HG02588 (cell line): Measurements from ENCODE around the gene NAV2.
A peak's percentile ranks its signal among the peaks of the same experiment; 100 is the strongest.

Experiments
- ATAC-seq: cut with Tn5 transposase; IDR thresholded peaks from one replicate; pipeline ENCODE4 v1.9.1; 2021; ENCODE audit warnings: mild to moderate bottlenecking, moderate library complexity; ENCODE audit not compliant: unreplicated experiment

Gene NAV2

GRCh38 chr11:19774817-19775580 lies 62.4 kb downstream of the NAV2 start:
- no peak for ATAC-seq

- no peak for ATAC-seq
These were observed 63.0 kb downstream of the NAV2 start for GRCh38 chr11:19775622-19776021.

GRCh38 chr11:19777039-19777376 lies 64.4 kb downstream of the NAV2 start:
- peak; percentile 17 for ATAC-seq

- peak; percentile 85 for ATAC-seq
These were observed 64.9 kb downstream of the NAV2 start for GRCh38 chr11:19777377-19778102.

DNA sequence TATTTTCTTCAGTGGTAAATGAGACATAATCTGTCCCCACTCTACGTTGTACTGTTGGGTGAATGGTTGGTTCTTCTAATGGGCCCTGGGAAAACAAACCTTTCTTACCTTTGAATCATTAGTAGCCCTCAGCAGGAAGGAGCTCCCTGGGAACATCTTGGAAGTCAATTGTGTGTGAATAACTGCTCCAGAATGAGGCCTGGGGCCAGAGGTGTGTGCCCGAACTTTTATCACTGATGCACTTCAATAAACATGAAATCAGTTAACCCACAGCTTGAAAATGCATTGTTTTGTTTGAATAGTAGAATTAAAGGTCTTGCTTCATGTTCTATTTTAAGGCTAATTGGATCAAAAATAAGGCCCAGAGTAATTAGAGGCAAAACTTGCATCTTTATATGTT lies 67.1 kb downstream of the NAV2 start:
- no peak for ATAC-seq

DNA sequence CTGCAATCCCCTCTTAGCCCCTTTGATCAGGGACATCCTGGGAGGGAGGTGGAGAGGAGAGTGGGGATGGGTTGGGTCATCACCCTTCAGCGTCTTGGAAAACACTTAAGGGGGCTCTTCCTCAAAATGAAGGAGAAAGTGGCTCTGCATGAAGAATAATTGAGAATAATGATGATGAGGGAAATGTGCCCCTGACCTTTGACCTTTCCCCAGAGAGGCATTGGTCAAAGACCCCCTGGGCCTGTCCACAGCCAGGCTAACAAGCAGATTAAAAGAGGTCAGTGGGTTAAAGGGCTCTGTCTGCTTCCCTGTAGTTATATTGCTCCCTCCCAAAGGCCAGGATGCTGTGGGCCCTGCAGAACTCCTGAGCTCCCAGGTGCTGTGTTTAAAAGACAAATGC lies 68.7 kb downstream of the NAV2 start:
- no peak for ATAC-seq

DNA sequence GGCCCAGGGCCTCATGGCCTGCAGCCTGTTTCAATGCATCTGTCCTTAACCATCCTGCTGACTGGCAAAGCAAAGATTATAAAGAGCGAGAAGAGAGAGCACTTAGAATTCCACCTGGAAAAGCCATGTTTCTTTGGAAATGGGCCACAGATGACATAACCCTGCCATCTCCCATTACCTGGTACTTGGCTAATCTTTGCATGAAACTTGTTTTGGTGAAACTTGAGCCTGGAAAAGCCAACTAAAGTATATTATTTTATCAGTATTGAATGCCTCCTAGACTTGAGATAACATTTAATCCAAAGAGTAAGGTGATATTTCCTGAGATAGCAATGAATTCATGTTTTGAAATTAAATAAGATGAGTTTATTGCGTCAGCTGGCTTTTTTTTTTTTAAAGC lies 72.6 kb downstream of the NAV2 start:
- no peak for ATAC-seq

DNA sequence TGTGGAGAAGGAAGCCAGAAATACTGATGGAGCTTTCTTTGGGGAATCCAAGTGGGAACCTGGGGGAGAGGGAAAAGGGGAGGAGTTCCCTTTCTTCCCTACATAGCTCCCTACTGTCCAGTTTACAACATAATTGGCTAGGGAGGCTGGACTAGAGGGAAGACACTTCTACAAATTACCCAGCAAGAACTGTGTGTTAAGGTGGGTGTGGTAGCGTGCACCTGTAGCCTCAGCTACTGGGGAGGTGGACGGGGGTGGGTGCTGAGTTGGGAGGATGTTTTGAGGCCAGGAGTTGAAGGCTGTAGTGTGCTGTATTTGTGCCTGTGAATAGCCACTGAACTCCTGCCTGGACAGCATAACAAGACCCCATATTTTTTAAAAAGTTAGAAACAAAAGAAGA lies 74.0 kb downstream of the NAV2 start:
- no peak for ATAC-seq

DNA sequence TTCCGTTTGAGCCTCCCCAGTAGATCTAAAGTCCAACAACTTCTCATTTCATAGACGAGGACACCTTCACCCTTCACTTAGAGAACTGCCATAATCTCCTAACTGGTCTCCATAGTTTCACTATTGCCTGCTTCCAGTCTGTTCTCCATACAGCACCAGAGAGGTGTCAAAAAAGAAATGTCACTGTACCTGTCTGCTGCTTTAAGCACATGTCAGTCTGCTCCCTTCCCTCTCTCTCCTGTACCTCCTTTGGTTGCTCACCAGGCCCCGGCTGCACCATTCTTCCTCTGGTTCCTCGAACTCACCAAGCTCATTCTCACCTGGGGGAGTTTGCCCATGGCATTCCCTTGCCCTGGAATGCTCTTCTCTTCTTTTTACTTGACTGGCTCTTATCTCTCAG lies 75.8 kb downstream of the NAV2 start:
- no peak for ATAC-seq

- ATAC-seq: no peak
These were observed 76.6 kb downstream of the NAV2 start for GRCh38 chr11:19789245-19789644.

DNA sequence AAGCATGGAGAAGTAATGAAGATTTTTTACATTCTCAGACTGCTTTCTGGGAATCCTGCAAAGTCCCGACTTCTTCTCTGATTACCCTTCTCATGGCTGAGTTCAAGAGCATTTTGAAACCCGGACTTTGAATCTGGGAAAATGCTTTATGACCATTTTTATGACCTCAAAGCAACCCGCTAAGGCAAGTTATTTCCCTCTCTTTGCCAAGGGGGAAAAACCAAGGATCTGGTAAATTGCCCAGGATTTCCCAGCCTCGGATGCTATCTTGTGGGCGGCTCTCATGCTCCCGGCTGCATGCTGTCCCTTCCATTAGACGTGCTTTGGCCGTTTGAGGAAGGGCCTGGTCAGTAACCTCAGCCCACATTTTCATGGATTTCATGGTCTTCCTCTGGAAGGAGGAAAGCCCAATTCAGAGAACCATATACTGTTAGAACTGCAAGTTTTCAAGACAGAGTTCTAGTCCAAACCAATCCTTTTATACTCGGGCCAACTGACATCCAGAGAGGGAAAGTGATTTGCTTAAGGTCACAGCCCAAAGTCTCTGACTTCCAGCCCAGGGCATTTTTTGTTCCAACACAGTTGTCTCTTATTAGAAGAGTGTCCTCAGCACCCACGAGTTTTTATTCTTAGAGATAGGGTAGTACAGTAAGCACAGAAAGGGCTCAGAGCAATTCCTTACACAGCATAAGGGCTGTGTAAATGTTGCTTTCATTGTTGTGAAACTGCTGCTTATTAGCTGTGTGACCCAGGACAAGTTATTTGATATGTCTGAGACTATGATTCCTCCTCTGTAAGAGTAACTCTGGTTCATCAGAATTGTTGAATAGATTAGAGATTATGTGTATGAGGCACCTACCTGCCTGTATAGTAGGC lies 77.4 kb downstream of the NAV2 start:
- no peak for ATAC-seq

- ATAC-seq: peak; percentile 58
These were observed 78.4 kb downstream of the NAV2 start for GRCh38 chr11:19790831-19791552.

DNA sequence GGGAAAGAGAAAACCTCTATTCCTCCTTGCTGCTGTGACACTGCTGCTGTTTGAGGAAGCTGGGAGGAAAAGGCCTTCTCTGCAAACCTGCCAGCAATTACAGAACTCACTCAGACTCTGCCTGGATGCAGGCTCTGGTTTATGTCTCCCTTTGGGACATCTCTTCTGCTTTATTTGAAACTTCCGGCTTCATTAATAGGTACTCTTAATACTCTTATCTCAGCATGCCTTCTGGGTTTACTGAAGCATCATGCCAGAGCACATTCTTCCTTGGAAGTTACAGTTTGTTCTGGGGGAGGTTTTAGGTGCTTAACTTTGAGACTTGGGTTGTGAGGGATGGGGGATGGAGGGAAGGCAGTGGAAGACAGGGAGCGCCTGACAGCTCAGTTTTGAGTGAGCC lies 79.9 kb downstream of the NAV2 start:
- no peak for ATAC-seq

DNA sequence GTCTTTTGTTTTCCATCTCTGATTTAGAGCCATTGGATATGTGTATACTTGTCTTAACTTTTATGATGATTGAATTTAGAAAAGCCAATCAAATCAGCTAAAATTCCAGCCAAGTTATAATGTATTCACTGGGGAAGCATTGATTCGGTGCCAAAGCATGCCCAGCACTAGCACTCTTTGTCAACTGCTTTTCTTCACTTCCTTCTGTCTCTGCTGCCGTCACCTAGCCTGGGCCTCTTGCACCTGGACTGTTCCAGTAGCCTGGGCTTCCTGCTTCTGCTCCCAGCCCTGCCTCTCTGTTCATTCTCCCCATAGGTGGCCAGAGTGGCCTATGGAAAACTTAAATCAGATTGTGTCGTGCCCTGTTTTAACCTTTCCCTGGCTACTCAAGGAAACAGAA lies 80.7 kb downstream of the NAV2 start:
- no peak for ATAC-seq

DNA sequence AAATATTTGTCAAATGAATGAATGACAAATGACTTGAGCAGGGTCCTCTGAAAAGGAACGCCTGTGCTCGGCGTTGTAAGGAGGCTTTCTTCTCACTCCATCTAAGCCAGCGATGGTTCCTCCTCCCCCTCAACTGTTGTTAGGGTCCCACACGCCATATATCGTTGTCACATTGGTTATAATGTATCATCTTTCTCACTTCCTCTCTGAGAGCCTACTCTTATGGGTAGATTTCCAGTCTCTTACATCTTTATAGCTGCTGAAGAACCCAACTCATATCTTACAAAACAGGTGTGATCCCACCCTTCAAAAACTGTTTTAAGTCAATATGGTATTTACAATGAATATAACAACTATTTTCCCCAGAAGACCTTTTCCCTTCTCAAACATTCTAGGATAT lies 81.5 kb downstream of the NAV2 start:
- no peak for ATAC-seq

DNA sequence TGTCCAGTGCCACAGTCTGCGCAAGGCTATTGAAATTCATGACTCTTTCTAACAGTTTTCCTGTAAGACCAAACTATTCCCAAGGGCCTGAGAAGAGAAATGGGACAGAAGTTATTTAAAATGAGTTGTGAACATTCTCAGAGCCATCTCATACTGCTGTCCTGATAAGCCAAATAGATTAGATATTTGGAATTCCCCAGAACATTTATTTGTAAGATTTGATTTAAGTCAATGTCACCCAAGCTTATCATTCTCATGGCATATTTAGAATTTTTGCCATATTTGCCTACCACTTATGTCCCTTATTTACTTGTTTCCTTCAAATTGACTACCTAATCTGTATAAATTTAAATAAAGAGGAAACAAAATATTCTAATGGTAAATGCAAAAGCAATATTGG lies 82.4 kb downstream of the NAV2 start:
- no peak for ATAC-seq

GRCh38 chr11:19800162-19800561 lies 87.5 kb downstream of the NAV2 start:
- no peak for ATAC-seq

- ATAC-seq: no peak
These were observed 88.3 kb downstream of the NAV2 start for GRCh38 chr11:19800714-19801519.

DNA sequence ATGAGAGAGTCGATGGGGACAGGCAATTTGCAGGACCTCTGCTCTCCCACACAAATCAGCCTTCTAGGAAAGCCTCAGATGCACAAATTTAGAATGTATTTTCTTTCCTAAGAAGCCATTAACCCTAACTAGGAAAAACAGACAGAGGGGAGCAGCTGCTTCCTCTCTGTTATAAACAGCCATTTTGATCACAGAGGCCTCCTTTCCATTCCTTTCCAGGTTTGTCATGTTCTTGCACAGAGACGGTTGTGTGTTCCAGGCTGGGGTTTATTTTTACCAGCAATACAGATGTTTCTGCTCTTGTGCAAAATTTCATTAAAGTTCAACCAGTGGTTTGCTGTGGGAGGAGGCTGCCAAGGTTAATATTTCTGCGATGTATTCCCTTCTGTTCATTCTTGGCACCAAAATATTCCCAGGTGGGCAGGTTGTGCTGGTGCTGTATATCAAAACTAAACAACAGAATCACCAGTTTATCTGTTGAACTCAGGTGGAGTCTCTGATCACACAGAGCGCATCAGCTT lies 90.2 kb downstream of the NAV2 start:
- no peak for ATAC-seq

DNA sequence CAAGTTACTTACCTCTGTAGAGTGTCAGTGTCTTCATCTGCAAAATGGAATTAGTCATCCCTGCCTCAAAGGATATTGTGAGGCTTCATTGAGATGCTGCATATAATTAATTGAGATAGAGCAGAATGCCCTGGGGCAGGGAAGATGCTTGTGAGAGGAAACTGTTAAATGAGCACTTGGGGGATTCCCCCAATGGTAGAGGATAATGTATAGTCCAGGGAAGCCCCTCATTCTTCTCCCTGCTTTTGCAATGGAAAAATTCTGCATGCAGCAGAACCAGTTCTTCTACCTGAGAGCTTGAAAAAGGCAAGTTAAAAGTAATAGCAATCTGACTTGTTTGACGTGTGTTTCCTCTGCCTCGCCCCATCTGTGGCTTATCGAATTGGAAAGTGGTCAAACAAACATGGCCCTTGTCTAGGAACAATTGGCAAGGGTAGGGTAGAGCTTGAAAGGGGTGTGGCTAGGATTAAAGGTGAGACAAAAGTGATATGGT lies 90.9 kb downstream of the NAV2 start:
- ATAC-seq: no peak
